Measurements from ENCODE around the gene BDKRB2. TPM values are rescaled to one million over a fixed set of nuclear protein-coding genes. Genes with fewer than 3 reads are reported as not detected.

Gene BDKRB2
- total RNA-seq, 1 donor from 2014 or later, result 0.29 TPM

GRCh38 chr14:96167224-96168148 is 37.2 kb upstream of the BDKRB2 start:
- no peak for TF ChIP-seq CTCF (conservative IDR thresholded peaks at IDR 0.05; ENCODE audit: low read depth, low read length)
- peak; percentile 60 for DNase-seq (ENCODE audit: low read depth)
- no peak overlapping the region for H3K4me3 ChIP-seq (ENCODE audit: low read depth, low read length)

GRCh38 chr14:96168581-96168980 is 36.1 kb upstream of the BDKRB2 start:
- TF ChIP-seq CTCF (conservative IDR thresholded peaks at IDR 0.05; ENCODE audit: low read depth, low read length), result no peak
- H3K4me3 ChIP-seq (ENCODE audit: low read depth, low read length), result no peak overlapping the region
- no peak for DNase-seq (ENCODE audit: low read depth)

- TF ChIP-seq CTCF (conservative IDR thresholded peaks at IDR 0.05; ENCODE audit: low read depth, low read length), result no peak
- no peak for DNase-seq (ENCODE audit: low read depth)
- no peak overlapping the region for H3K4me3 ChIP-seq (ENCODE audit: low read depth, low read length)
Observed at GRCh38 chr14:96170961-96171592, 33.6 kb upstream of the BDKRB2 start.

- no peak for TF ChIP-seq CTCF (conservative IDR thresholded peaks at IDR 0.05; ENCODE audit: low read depth, low read length)
- DNase-seq (ENCODE audit: low read depth), result no peak
- H3K4me3 ChIP-seq (ENCODE audit: low read depth, low read length), result no peak overlapping the region
Observed at GRCh38 chr14:96173636-96174475, 30.8 kb upstream of the BDKRB2 start.

- no peak overlapping the region for H3K4me3 ChIP-seq (ENCODE audit: low read depth, low read length)
- DNase-seq (ENCODE audit: low read depth), result no peak
- no peak for TF ChIP-seq CTCF (conservative IDR thresholded peaks at IDR 0.05; ENCODE audit: low read depth, low read length)
Observed at GRCh38 chr14:96176275-96176674, 28.4 kb upstream of the BDKRB2 start.

- DNase-seq (ENCODE audit: low read depth), result no peak
- TF ChIP-seq CTCF (conservative IDR thresholded peaks at IDR 0.05; ENCODE audit: low read depth, low read length), result no peak
- H3K4me3 ChIP-seq (ENCODE audit: low read depth, low read length), result no peak overlapping the region
Observed at GRCh38 chr14:96176811-96177211, 27.8 kb upstream of the BDKRB2 start.
